ENCODE results near the gene SLC35F3. TPM values are rescaled to one million over a fixed set of nuclear protein-coding genes. Genes with fewer than 3 reads are reported as not detected.

Gene SLC35F3
- total and polyA plus RNA-seq, 2 experiments from 2014 or later, result 1.0 to 3.2 TPM

DNA sequence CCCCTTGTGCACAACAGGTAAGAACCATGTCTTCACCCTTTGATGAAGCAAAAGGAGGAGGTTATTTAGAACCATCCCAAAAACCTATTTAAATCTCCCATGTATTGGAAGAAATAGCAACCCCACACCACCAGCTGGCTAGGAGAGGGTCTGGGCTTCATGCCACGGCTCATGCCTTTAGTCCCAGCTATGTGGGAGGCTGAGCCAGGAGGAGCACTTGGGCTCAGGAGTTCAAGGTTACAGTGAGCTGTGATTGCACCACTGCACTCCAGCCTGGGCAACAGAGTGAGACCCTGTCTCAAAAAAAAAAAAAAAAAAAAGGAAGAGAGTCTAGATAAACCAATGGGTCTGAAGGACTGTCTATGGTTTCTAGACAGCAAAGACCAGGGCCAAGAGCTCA is 270.9 kb downstream of the SLC35F3 start:
- no peaks in the 10 kb centered on the region for H3K27me3 ChIP-seq (ENCODE audit: insufficient read depth)
- H3K36me3 ChIP-seq (ENCODE audit: insufficient read depth), result no peaks in the 10 kb centered on the region
- H3F3A ChIP-seq (replicated peaks; ENCODE audit: low read depth), result no peaks in the 10 kb centered on the region
- Mint-ChIP-seq H3K27ac (no peak overlapping the region), H3K4me1 (no peaks in the 10 kb centered on the region), H3K9me3 (peaks cover 17% of the 10 kb centered on the region), H3K36me3 (ENCODE audit: low read depth) (peaks cover 4% of the 10 kb centered on the region; the same call in 1 of the 3 replicates), H3K4me3 (no peak overlapping the region), H3K27me3 (ENCODE audit: insufficient read depth, low read depth, poor library complexity) (no peaks in the 10 kb centered on the region)
- no peak for DNase-seq (ENCODE audit: low spot score)
- no peak overlapping the region for H3K4me2 ChIP-seq
- no peak for ATAC-seq
- no peaks in the 10 kb centered on the region for H4K20me1 ChIP-seq (replicated peaks; ENCODE audit: insufficient read depth)
- no peak overlapping the region for H3K27ac ChIP-seq (ENCODE audit: low read depth)
- no peaks in the 10 kb centered on the region for H3K4me1 ChIP-seq (ENCODE audit: insufficient read depth)
- H3K9me2 ChIP-seq (ENCODE audit: insufficient read depth), result no peaks in the 10 kb centered on the region
- H2AFZ ChIP-seq, result no peak overlapping the region
- no peaks in the 10 kb centered on the region for H3K79me2 ChIP-seq (replicated peaks; ENCODE audit: insufficient read depth)
- no peak overlapping the region for H3K4me3 ChIP-seq
- TF ChIP-seq EZH2 (IDR thresholded peaks at IDR 0.05; ENCODE audit: low read depth, unreplicated experiment), result no peak
- TF ChIP-seq, protein P1, sequence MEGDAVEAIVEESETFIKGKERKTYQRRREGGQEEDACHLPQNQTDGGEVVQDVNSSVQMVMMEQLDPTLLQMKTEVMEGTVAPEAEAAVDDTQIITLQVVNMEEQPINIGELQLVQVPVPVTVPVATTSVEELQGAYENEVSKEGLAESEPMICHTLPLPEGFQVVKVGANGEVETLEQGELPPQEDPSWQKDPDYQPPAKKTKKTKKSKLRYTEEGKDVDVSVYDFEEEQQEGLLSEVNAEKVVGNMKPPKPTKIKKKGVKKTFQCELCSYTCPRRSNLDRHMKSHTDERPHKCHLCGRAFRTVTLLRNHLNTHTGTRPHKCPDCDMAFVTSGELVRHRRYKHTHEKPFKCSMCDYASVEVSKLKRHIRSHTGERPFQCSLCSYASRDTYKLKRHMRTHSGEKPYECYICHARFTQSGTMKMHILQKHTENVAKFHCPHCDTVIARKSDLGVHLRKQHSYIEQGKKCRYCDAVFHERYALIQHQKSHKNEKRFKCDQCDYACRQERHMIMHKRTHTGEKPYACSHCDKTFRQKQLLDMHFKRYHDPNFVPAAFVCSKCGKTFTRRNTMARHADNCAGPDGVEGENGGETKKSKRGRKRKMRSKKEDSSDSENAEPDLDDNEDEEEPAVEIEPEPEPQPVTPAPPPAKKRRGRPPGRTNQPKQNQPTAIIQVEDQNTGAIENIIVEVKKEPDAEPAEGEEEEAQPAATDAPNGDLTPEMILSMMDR (conservative IDR thresholded peaks at IDR 0.05; ENCODE audit: low read depth in 2 of 2), result no peak
- TF ChIP-seq JUNB (IDR thresholded peaks at IDR 0.05; ENCODE audit: unreplicated experiment), result no peak
- TF ChIP-seq POLR2AphosphoS5 (IDR thresholded peaks at IDR 0.05; ENCODE audit: low read depth), result no peak
- no peak for TF ChIP-seq NANOG (IDR thresholded peaks at IDR 0.05; ENCODE audit: borderline replicate concordance)
- TF ChIP-seq ZNF114 (CRISPR knock-in tag; IDR thresholded peaks at IDR 0.05), result no peak
- no peak for TF ChIP-seq EZH2phosphoT487 (IDR thresholded peaks at IDR 0.05; ENCODE audit: unreplicated experiment)
- TF ChIP-seq, protein P2, sequence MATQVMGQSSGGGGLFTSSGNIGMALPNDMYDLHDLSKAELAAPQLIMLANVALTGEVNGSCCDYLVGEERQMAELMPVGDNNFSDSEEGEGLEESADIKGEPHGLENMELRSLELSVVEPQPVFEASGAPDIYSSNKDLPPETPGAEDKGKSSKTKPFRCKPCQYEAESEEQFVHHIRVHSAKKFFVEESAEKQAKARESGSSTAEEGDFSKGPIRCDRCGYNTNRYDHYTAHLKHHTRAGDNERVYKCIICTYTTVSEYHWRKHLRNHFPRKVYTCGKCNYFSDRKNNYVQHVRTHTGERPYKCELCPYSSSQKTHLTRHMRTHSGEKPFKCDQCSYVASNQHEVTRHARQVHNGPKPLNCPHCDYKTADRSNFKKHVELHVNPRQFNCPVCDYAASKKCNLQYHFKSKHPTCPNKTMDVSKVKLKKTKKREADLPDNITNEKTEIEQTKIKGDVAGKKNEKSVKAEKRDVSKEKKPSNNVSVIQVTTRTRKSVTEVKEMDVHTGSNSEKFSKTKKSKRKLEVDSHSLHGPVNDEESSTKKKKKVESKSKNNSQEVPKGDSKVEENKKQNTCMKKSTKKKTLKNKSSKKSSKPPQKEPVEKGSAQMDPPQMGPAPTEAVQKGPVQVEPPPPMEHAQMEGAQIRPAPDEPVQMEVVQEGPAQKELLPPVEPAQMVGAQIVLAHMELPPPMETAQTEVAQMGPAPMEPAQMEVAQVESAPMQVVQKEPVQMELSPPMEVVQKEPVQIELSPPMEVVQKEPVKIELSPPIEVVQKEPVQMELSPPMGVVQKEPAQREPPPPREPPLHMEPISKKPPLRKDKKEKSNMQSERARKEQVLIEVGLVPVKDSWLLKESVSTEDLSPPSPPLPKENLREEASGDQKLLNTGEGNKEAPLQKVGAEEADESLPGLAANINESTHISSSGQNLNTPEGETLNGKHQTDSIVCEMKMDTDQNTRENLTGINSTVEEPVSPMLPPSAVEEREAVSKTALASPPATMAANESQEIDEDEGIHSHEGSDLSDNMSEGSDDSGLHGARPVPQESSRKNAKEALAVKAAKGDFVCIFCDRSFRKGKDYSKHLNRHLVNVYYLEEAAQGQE (IDR thresholded peaks at IDR 0.05; ENCODE audit: unreplicated experiment), result no peak
- TF ChIP-seq, protein P3, sequence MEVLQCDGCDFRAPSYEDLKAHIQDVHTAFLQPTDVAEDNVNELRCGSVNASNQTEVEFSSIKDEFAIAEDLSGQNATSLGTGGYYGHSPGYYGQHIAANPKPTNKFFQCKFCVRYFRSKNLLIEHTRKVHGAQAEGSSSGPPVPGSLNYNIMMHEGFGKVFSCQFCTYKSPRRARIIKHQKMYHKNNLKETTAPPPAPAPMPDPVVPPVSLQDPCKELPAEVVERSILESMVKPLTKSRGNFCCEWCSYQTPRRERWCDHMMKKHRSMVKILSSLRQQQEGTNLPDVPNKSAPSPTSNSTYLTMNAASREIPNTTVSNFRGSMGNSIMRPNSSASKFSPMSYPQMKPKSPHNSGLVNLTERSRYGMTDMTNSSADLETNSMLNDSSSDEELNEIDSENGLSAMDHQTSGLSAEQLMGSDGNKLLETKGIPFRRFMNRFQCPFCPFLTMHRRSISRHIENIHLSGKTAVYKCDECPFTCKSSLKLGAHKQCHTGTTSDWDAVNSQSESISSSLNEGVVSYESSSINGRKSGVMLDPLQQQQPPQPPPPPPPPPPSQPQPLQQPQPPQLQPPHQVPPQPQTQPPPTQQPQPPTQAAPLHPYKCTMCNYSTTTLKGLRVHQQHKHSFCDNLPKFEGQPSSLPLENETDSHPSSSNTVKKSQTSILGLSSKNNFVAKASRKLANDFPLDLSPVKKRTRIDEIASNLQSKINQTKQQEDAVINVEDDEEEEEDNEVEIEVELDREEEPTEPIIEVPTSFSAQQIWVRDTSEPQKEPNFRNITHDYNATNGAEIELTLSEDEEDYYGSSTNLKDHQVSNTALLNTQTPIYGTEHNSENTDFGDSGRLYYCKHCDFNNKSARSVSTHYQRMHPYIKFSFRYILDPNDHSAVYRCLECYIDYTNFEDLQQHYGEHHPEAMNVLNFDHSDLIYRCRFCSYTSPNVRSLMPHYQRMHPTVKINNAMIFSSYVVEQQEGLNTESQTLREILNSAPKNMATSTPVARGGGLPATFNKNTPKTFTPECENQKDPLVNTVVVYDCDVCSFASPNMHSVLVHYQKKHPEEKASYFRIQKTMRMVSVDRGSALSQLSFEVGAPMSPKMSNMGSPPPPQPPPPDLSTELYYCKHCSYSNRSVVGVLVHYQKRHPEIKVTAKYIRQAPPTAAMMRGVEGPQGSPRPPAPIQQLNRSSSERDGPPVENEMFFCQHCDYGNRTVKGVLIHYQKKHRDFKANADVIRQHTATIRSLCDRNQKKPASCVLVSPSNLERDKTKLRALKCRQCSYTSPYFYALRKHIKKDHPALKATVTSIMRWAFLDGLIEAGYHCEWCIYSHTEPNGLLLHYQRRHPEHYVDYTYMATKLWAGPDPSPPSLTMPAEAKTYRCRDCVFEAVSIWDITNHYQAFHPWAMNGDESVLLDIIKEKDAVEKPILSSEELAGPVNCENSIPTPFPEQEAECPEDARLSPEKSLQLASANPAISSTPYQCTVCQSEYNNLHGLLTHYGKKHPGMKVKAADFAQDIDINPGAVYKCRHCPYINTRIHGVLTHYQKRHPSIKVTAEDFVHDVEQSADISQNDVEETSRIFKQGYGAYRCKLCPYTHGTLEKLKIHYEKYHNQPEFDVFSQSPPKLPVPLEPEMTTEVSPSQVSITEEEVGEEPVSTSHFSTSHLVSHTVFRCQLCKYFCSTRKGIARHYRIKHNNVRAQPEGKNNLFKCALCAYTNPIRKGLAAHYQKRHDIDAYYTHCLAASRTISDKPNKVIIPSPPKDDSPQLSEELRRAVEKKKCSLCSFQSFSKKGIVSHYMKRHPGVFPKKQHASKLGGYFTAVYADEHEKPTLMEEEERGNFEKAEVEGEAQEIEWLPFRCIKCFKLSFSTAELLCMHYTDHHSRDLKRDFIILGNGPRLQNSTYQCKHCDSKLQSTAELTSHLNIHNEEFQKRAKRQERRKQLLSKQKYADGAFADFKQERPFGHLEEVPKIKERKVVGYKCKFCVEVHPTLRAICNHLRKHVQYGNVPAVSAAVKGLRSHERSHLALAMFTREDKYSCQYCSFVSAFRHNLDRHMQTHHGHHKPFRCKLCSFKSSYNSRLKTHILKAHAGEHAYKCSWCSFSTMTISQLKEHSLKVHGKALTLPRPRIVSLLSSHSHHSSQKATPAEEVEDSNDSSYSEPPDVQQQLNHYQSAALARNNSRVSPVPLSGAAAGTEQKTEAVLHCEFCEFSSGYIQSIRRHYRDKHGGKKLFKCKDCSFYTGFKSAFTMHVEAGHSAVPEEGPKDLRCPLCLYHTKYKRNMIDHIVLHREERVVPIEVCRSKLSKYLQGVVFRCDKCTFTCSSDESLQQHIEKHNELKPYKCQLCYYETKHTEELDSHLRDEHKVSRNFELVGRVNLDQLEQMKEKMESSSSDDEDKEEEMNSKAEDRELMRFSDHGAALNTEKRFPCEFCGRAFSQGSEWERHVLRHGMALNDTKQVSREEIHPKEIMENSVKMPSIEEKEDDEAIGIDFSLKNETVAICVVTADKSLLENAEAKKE (CRISPR knock-in tag; IDR thresholded peaks at IDR 0.05), result no peak
- TF ChIP-seq ZNF331 (CRISPR knock-in tag; IDR thresholded peaks at IDR 0.05; ENCODE audit: low read depth), result no peak
- TF ChIP-seq CREB1 (CRISPR knock-in tag; IDR thresholded peaks at IDR 0.05; ENCODE audit: low read depth), result no peak
- no peak for TF ChIP-seq STAT1 (IDR thresholded peaks at IDR 0.05; ENCODE audit: unreplicated experiment)
- TF ChIP-seq, protein P4, sequence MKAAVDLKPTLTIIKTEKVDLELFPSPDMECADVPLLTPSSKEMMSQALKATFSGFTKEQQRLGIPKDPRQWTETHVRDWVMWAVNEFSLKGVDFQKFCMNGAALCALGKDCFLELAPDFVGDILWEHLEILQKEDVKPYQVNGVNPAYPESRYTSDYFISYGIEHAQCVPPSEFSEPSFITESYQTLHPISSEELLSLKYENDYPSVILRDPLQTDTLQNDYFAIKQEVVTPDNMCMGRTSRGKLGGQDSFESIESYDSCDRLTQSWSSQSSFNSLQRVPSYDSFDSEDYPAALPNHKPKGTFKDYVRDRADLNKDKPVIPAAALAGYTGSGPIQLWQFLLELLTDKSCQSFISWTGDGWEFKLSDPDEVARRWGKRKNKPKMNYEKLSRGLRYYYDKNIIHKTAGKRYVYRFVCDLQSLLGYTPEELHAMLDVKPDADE (IDR thresholded peaks at IDR 0.05), result no peak
